RPMI7951 (cell line): ENCODE data around the gene GPR107. TPM values are rescaled to one million over a fixed set of nuclear protein-coding genes. Genes with fewer than 3 reads are reported as not detected.
A peak's percentile ranks its signal among the peaks of the same experiment; 100 is the strongest.

Experiments
- DNase-seq: peaks from one replicate; pipeline ENCODE4 v3.0.0-alpha.2; 2012; ENCODE audit warnings: low read depth
- total RNA-seq: library from RNA; depleted of rRNA; stranded (reverse); fragments of >200 nt; shearing (Covaris generic); gene quantifications from 2 replicates; pipeline ENCODE4 v1.2.3, GENCODE V29; 2014; rRNA removed

GPR107 gene
- total RNA-seq, 1 experiment from 2014 or later: 16.0 TPM

GRCh38 chr9:130183133-130183762 is 129.5 kb downstream of the GPR107 start:
- DNase-seq: peak; percentile 92

DNA sequence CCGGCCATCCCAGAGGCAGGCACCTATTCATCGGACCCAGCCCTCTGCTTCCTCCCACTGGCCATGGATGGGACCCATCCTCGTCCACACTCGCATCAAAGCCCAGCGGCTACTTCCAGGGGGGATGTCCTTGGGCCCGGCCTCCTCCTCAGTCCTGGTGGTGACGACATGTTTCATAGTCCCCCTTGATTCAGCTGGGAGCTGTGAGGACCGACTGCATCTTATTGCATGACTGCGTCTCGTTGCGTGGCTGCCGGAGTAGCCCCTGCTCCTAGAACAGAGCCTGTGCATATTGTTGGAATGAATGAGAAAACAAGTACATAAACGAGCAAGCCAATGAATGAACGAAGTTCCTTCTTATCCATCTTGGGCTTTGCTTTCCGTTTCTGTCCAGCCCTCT is 131.3 kb downstream of the GPR107 start:
- no peak for DNase-seq

DNA sequence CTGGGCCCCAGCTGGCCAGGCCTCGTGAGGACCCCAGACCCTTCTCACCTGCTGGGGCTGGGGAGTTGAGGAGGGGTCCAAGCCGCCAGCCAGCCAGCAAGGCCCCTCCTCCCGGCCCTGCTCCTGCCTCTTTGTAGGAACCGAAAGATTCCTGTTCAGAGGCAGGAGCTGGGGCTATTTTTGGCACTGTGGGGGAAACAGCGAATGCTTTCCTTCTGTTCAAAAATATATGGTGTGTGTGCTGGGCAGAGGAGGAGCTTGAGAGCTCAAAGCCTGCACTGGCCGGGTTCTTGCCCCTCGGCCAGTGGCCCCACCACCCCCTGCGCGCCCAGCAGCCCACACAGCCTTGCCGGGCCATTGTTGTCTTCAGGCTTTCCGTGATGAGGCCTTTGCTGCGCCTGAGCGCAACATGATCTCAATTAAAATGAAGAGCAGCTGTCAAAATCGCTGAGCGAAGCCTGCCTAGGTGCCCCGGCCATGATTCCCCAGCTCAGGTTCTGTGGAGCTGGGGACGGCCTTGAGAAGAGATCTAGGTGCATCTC is 131.9 kb downstream of the GPR107 start:
- DNase-seq: peak; percentile 64

GRCh38 chr9:130186051-130186450 is 132.3 kb downstream of the GPR107 start:
- DNase-seq: peak; percentile 33

DNA sequence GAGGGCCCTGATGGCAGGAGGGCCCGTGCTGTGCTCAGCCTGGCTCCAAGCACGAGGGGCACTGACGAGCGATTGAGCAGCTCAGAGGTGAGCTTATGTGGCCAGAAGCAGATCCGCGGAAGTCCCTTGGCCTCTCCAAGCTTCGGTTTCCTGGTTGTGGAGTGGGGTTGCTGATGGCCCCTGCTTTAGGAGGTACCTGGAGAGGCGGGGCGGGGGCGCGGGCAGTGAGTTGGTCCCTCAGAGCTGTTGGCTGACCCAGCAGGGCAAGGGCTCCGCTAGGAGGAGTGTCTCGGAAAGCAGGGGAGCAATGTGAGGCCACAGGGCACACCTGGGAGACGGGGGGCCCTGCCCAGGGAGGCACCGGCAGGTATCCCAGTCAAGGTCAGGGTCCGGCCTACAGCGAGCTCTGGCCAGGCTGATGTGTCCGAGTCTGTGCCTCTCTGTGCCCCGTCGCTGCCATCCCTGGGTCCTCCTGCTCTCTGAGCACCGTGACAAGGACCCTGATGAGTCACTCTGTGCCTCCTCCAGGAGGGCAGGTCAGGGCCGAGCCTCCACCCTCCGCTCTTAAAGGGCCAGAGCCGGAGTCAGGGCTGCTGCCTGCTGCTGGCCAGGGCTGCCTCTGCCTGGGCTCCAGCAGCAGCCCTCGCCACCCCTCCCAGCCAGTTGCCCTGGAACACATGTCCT is 133.3 kb downstream of the GPR107 start:
- DNase-seq: peak; percentile 81

- DNase-seq: no peak
Observed at GRCh38 chr9:130187523-130187846, 133.8 kb downstream of the GPR107 start.

- no peak for DNase-seq
Observed at GRCh38 chr9:130188860-130189481, 135.3 kb downstream of the GPR107 start.

Other genes with a start within 250 kb of the GPR107 start
- 34.0 and 35.9 TPM in 2 replicates for gene TOR1A, start 229.8 kb upstream of the GPR107 start, total RNA-seq
- gene C9orf78, start 218.6 kb upstream of the GPR107 start, total RNA-seq: 44.1 and 50.6 TPM in 2 replicates
- 7.3 and 9.1 TPM in 2 replicates for gene USP20, start 218.4 kb upstream of the GPR107 start, total RNA-seq
- 12.7 and 20.1 TPM in 2 replicates for gene FNBP1, start 10.7 kb upstream of the GPR107 start, total RNA-seq
- 23.2 and 26.4 TPM in 2 replicates for gene NCS1, start 118.5 kb downstream of the GPR107 start, total RNA-seq
- gene HMCN2, start 211.9 kb downstream of the GPR107 start, total RNA-seq: under 0.01 and 0.78 TPM in 2 replicates